SK-N-MC (cell line): ENCODE results near the gene ZDHHC5.

Experiments
- EZH2 ChIP-seq: fragments of 200-600 bp; sonication (generic); IDR thresholded peaks from one replicate; pipeline ENCODE4 v1.6.1; 2017; ENCODE audit warnings: antibody characterized with exemption
- POLR2AphosphoS5 ChIP-seq: IDR thresholded peaks from 2 replicates; pipeline ENCODE4 v1.6.1; 2012; ENCODE audit warnings: mild to moderate bottlenecking, low read depth, low read length, borderline replicate concordance

DNA sequence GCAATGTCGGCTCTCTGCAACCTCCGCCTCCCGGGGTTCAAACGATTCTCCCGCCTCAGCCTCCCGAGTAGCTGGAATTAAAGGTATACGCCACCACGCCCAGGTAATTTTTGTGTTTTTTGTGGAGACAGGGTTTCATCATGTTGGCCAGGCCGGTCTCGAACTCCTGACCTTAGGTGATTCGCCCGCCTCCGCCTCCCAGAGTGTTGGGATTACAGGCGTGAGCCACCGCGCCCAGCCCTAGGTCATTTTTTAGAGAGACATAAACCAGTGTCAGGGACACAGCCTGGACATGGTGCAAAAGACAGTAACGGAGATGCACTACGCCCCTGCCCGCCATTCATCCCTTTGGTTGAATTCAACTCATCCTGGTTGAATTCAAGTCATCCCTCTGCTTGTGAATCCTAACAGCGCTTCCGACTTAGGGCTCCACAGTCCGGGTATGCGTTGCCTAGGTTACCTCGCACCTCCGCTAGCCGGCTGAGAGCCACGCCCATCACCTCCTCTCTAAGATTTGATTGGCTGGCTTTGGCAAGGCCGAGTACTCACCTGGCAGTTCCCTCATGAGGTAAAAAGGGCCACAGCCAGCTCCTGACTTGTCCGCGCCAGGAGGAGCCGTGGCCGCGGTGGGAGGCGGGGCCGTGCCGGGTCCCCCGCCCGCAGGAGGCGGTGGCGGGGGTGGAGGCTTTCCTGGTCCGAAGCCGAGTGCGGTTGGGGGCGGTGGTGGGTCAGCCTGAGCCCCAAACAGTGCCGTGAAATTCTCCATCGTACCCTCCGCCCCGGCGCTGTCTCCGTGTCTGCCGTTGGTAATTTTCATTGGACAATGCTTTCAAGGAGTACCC, 43.7 kb downstream of the ZDHHC5 start, which contains the start of gene MED19:
- TF ChIP-seq EZH2, result no peak
- no peak; the same call in 1 of the 2 replicates for TF ChIP-seq POLR2AphosphoS5
